ENCODE results near the gene PDZD4. TPM values are rescaled to one million over a fixed set of nuclear protein-coding genes. Genes with fewer than 3 reads are reported as not detected.

Gene PDZD4
- total RNA-seq (2014; rRNA removed; shearing (Covaris generic)) = not detected in 2 replicates
- total RNA-seq (2022) = not detected in 2 replicates
- not detected for Bru-seq, nascent RNA
- BruChase-seq, experiment 1, labeled RNA remaining after a 6-hour chase = not detected
- BruChase-seq, experiment 2, labeled RNA remaining after a 2-hour chase = not detected
- long read RNA-seq = 0 reads

DNA sequence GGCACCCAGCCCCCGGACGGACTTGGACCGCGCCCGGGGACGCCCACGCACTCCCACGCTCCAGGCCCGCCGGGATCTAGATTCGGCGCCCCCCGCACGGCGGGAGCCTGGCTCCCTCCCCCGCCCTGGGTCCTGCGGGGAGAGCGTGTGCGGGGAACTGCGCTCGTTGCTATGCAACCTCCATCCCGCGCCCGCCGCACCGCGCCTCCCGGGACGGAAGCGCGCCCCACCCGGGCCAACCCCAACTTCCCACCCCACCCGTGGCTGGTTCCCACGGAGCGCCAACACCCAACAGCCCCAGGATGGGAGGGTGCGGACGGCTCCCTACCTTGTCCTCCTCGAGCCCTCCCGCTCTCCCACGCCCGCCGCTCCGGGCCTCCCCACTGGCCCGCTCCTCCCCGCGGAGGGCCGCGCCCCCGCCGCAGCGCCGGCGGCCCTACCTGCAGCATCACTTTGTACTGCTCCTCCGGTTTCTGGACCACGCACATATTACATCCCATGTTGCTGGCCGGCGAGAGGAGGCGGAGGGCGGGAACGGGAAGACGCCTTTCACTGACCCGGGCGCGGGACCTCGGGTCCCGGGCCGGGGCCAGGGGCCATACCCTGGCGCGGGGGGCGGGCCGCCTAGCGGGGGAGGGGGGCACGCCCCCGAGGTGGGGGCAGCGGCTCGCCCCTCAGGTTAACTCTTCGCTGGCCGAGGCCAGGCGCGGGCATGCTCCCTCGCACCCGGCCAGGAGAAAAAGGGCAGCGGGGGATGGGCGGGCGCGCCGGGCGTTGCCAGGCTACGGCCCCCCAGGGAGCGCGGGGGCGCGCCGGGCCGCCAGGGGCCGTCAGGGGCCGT lies at the start of gene PDZD4:
PDZD4 (minus strand) TSS at position 746 of the 841 bp plus-strand sequence; CDS start at position 500, 246 bp downstream.
- Histone ChIP-seq H3K4me1 (ENCODE audit: insufficient read depth, low read length, poor library complexity, severe bottlenecking) (no peaks in the 10 kb centered on the region), H3K9me2 (ENCODE audit: insufficient read depth, low read length) (no peaks in the 10 kb centered on the region), H3K4me3 (ENCODE audit: low read depth, low read length, poor library complexity, severe bottlenecking) (no peak within 1 kb of the TSS), H4K20me1 (ENCODE audit: insufficient read depth, low read length) (no peaks in the 10 kb centered on the region), H3K79me2 (ENCODE audit: insufficient read depth, low read depth, low read length) (no peaks in the 10 kb centered on the region), H3K27ac (ENCODE audit: low read depth, low read length, poor library complexity, severe bottlenecking) (no peak within 1 kb of the TSS), H2AFZ (ENCODE audit: low read length) (no peak within 1 kb of the TSS), H3K36me3 (ENCODE audit: insufficient read depth, low read length) (no peaks in the 10 kb centered on the region), H3K9me3 (ENCODE audit: low read length) (no peaks in the 10 kb centered on the region), H3K4me2 (ENCODE audit: low read length) (no peak within 1 kb of the TSS)
- intact Hi-C loops (cut with micrococcal nuclease; ENCODE audit: unreplicated experiment) = loop anchor here (10.0 kb wide), 2 partner anchors 55 to 65 kb away; partner anchors contain the start of genes L1CAM and PLXNB3
- ChIA-PET POLR2A (no interaction called here), CTCF (ENCODE audit: unreplicated experiment) (no interaction called here)
- no TSS peak for BruUV-seq (replicated peaks)
- TF ChIP-seq EZH2phosphoT487 (IDR thresholded peaks at IDR 0.05; ENCODE audit: borderline replicate concordance, low read depth, low read length) = no peak
- no peak for TF ChIP-seq CTCF (conservative IDR thresholded peaks at IDR 0.05; ENCODE audit: low read length)
- DNase-seq (ENCODE audit: low spot score) = no peak

DNA sequence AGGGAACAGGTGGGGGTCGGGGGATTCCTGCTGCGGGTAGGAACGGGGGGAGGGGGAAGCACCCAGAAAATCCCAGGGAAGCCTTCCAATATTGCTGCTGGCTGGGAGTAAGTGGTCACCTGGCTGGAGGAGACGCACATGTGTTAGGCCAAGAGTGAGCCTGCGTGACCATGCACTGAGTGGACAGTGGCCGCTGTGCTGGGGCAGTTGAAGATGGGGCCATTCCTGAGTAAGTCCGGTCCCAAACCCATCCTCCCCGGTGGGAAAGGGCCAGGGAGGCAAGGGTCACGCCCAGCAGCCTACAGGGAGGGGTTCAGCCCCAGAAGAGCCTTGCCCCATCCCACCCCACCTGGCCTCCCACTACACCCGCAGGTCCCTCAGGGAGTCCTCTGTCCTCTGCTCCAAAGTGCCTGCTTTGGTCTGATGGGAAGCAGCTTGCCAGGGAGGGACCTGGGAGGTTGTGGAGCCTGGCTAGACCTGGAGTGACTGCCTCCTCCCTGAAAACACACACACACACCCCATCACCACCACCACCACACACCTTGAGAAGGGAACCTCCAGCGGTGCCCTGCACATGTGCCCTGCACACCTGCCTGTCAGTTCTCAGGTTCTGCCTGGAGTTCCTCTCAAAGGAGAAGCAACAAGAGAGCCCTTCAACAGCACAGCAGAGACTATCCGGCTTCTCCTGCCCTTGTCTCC lies 49.5 kb upstream of the PDZD4 start:
- Histone ChIP-seq H3K9me2 (ENCODE audit: insufficient read depth, low read length) (no peaks in the 10 kb centered on the region), H3K4me1 (ENCODE audit: insufficient read depth, low read length, poor library complexity, severe bottlenecking) (no peaks in the 10 kb centered on the region), H3K4me3 (ENCODE audit: low read depth, low read length, poor library complexity, severe bottlenecking) (no peak overlapping the region), H2AFZ (ENCODE audit: low read length) (no peak overlapping the region), H3K9me3 (ENCODE audit: low read length) (no peaks in the 10 kb centered on the region), H3K36me3 (ENCODE audit: insufficient read depth, low read length) (no peaks in the 10 kb centered on the region), H3K4me2 (ENCODE audit: low read length) (no peak overlapping the region), H4K20me1 (ENCODE audit: insufficient read depth, low read length) (no peaks in the 10 kb centered on the region), H3K27ac (ENCODE audit: low read depth, low read length, poor library complexity, severe bottlenecking) (no peak overlapping the region), H3K79me2 (ENCODE audit: insufficient read depth, low read depth, low read length) (no peaks in the 10 kb centered on the region)
- no TSS peak for BruUV-seq (replicated peaks)
- ChIA-PET POLR2A (no interaction called here), CTCF (ENCODE audit: unreplicated experiment) (no interaction called here)
- no peak for TF ChIP-seq EZH2phosphoT487 (IDR thresholded peaks at IDR 0.05; ENCODE audit: borderline replicate concordance, low read depth, low read length)
- no peak for TF ChIP-seq CTCF (conservative IDR thresholded peaks at IDR 0.05; ENCODE audit: low read length)
- intact Hi-C loops (cut with micrococcal nuclease; ENCODE audit: unreplicated experiment) = loop anchor here (5.0 to 10.0 kb wide), 2 partner anchors 55 to 118 kb away; partner anchors contain the start of gene PLXNB3
- DNase-seq (ENCODE audit: low spot score) = no peak

Data from OCI-LY7 (cell line).